SKM-1 treated with dmso at 0.1 percent for 144 hours (cell line): Measurements from ENCODE around the gene MT1B.

Experiments
- DNase-seq: peaks from one replicate; lab custom pipeline; 2025; ENCODE audit not compliant: unreplicated experiment; lab: John Stamatoyannopoulos, UW

The MT1B gene

DNA sequence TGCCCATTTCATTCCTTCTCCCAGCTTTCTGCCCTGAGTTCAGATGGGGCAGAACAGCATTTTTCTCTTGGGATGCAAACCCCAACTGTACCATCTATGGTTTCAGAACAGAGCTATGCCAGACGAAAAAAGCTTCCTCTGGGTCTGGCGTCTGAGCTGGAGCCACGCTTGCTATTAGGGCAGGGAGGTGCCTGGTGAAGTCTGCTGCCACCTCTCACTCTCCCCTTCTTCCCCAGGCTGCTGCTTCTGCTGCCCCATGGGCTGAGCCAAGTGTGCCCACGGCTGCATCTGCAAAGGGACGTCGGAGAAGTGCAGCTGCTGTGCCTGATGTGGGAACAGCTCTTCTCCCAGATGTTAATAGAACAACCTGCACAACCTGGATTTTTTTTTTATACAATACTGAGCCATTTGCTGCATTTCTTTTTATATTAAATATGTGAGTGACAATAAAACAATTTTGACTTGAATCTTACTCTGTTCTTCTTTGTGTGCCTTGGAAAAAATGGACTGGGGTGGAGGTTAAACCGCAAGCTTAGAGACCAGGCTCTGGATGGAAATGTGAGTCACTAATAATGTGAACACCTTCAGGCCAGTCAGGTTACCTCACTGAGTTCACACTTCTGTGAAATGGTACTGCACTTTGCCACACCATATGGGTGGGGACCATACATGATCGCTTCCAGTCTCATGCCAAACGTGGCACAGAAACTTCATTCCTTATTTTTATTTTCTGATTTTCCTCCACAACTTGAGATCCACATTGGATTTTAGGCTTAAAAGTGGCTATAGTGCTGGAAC lies 14.9 kb upstream of the MT1B start:
- no peak for DNase-seq

- DNase-seq: no peak
Observed at GRCh38 chr16:56637814-56638750, 13.6 kb upstream of the MT1B start, which contains the start of gene MT1A. Gene MT1A (plus strand): TSS chr16:56638666. CDS start chr16:56638739, 73 bp downstream.

GRCh38 chr16:56639045-56639444 lies 12.6 kb upstream of the MT1B start:
- DNase-seq: no peak

- no peak for DNase-seq
Observed at GRCh38 chr16:56640076-56640475, 11.6 kb upstream of the MT1B start.

GRCh38 chr16:56641166-56641565 lies 10.5 kb upstream of the MT1B start:
- no peak for DNase-seq

GRCh38 chr16:56643080-56643778 lies 8.5 kb upstream of the MT1B start:
- DNase-seq: no peak

- DNase-seq: no peak
Observed at GRCh38 chr16:56643833-56644232, 7.9 kb upstream of the MT1B start.

DNA sequence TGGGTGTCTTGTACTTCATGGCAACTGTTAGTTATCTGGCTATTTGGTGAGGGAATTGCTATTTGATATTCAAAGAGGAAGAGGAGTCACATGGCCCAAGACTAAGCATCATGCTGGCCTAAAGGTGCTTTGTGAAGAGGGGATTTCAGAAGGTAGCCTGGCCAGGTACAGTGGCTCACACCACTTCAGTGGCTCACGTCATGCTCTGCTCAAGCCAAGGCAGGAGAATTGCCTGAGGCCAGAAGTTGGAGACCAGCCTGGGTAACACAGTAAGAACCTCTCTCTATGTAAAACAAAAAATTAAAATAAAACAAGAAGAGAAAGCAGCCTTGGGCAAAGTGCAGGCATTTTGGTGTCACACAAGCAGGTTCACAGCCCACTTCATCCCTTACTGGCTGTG lies 6.4 kb upstream of the MT1B start:
- DNase-seq: no peak

DNA sequence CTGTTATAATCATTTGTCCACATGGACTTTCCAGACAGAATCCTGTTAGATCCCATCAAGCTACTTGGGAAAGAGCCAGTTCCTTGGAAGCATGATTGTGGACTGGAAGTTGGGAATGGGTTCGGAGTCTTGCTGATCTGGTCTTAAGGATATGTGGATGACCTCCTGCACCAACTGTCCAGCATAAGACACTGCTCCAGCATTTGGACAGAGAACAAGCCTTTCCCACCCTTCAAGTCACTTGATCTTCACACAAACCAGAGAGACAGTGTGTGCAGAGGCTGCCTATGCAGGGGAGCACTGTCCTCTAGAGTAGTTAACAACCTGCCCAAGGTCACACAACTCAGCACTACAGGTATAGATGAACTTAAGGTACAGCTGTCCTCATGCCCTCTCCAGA lies 5.8 kb upstream of the MT1B start:
- no peak for DNase-seq

- no peak for DNase-seq
Observed at GRCh38 chr16:56647641-56648431, 3.9 kb upstream of the MT1B start.

GRCh38 chr16:56649271-56649670 lies 2.4 kb upstream of the MT1B start:
- no peak for DNase-seq

DNA sequence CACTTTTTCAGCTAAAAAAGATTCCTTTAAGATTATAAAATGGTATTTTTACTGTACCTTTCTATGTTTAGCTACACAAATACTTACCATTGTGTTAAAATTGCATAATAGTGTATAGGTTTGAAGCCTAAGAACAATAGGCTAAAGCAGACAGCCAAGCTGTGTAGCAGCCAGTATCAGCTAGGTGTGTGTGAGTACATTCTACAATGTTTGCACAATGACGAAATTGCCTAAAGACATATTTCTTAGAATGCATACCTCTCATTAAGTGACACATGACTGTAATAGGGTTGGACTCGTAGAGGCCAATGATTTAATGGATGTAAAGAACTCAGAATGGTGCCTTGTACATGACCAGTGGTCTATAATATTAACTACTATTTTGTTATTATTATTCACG lies 1.9 kb upstream of the MT1B start:
- DNase-seq: no peak

DNA sequence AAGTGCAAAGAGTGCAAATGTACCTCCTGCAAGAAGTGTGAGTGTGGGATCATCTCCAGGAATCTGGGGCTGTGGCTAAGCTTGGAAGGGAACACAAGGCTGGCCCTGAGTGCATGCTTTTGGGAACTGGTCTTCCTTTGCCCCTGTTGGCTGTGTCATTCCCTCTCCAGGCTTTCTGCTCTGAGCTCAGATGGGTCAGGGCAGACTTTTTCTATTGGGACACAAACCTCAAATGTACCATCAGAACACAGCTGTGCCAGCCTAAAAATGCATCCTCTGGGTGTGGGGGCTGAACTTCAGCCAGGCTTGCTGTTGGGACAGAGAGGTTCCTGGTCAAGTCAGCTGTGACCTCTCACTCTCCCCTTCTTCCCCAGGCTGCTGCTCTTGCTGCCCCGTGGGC lies 914 bp downstream of the MT1B start:
- DNase-seq: no peak

GRCh38 chr16:56653218-56653617 lies 1.5 kb downstream of the MT1B start:
- no peak for DNase-seq

- DNase-seq: peak; percentile 35
Observed at GRCh38 chr16:56657555-56658326, 6.1 kb downstream of the MT1B start, which contains the start of gene MT1F. Gene MT1F (plus strand): TSS chr16:56657959. CDS start chr16:56658059, 100 bp downstream.

GRCh38 chr16:56658327-56658875 lies 6.7 kb downstream of the MT1B start:
- no peak for DNase-seq

DNA sequence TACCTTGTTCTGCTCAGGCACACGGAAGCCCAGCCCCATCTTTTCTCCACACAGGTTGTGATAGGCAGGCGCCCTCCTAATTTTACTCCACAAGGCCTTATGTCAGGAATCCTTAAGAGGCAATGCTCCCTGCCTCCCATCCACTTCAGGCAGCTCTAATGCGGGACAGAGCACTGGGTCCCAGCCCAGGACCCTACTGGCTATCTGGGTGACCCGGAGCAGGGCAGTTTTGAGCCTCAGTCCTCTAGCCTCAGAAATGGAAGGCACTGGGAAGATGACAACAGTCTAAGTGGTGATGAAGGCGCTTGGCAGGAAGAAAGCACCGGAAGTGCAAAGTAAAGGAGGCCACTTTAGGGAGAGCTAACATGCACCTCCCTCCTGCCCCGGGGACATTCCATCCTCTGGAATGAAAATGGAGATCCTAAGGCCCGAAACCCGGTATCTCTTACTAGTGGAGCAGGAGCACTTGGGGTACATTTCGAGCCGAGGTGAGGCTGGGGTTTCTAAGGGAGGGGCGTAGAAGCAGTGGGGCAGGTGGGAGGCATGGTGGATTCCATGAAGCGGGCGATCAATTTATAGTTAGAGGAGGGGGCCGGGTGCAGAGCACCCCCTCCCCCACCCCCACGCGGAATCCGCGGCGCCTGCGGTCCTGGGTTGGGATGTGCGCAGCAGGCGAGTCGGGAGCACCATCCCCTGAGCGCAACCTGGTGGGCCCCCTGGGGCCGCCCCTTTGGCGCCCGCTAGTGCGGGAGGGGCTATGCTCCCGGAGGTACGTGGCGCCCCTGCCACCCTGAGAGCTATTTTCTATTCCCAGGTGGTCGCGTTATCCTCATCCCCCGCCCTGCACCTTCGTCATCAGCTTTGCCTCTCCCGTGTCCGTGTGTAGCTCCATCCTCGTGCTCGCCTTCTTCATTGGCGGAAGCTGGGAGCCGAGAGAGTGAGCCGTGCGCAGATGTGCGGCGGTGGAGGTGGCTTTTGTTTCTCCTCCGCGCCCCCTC lies 11.0 kb downstream of the MT1B start:
- DNase-seq: no peak

DNA sequence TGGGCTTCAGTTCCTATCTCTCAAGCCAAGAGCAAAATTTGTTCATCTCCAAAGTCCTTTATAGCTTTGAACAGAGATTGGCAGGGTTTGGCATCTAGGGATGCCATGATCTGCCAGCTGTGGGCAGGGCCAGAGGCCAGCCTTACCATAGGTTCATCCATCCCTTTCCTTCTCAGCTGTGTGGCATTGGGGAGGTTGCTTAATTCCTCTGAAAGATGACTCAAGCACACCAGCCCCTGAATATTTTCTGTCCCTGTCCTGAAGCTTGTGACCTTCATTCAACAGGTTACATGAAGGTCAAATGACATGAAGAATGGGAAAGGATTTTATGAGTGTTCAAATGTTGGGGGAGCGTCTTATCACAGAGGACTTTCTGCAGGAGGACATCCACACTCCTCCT lies 12.8 kb downstream of the MT1B start:
- DNase-seq: no peak
